DOHH2 (cell line): ENCODE results near the gene HOXC5.

Experiments
- H3F3A ChIP-seq: fragments of 200-600 bp; sonication (generic), shearing (Covaris generic); 2 replicates; pipeline ENCODE4 v1.6.0; 2016; ENCODE audit warnings: antibody characterized with exemption, mild to moderate bottlenecking; ENCODE audit not compliant: control insufficient read depth, insufficient read depth
- H3K27ac ChIP-seq: fragments of 200-600 bp; sonication (generic); 2 replicates; pipeline ENCODE4 v1.5.1; 2014; ENCODE audit warnings: low read depth, mild to moderate bottlenecking, low read length, moderate library complexity
- H3K27me3 ChIP-seq: fragments of 200-600 bp; sonication (generic); 2 replicates; pipeline ENCODE4 v1.6.1; 2014; ENCODE audit warnings: mild to moderate bottlenecking, low read length, mixed read lengths; ENCODE audit not compliant: control insufficient read depth
- H3K36me3 ChIP-seq: fragments of 200-600 bp; sonication (generic); 2 replicates; pipeline ENCODE4 v1.6.1; 2014; ENCODE audit warnings: mild to moderate bottlenecking, low read length, moderate library complexity, mixed read lengths; ENCODE audit not compliant: control insufficient read depth
- H3K4me1 ChIP-seq: fragments of 200-600 bp; sonication (generic); 2 replicates; pipeline ENCODE4 v1.6.1; 2014; ENCODE audit warnings: mild to moderate bottlenecking, low read length, mixed read lengths; ENCODE audit not compliant: control insufficient read depth
- H3K4me2 ChIP-seq: fragments of 200-600 bp; sonication (generic); 2 replicates; pipeline ENCODE4 v1.6.0; 2014; ENCODE audit warnings: mild to moderate bottlenecking, low read length, moderate library complexity
- H3K4me3 ChIP-seq: fragments of 200-600 bp; sonication (generic); 2 replicates; pipeline ENCODE4 v1.5.1; 2014; ENCODE audit warnings: mild to moderate bottlenecking, low read length, mixed read lengths
- H3K79me2 ChIP-seq: fragments of 200-600 bp; sonication (generic); 2 replicates; pipeline ENCODE4 v1.6.1; 2014; ENCODE audit warnings: mild to moderate bottlenecking, low read length, mixed read lengths; ENCODE audit not compliant: control insufficient read depth
- H3K9me2 ChIP-seq: fragments of 200-600 bp; sonication (generic); replicated peaks from 2 replicates; pipeline ENCODE4 v1.6.1; 2014; ENCODE audit warnings: mild to moderate bottlenecking, low read length, mixed read lengths; ENCODE audit not compliant: control insufficient read depth
- H3K9me3 ChIP-seq: fragments of 200-600 bp; sonication (generic); 2 replicates; pipeline ENCODE4 v1.6.1; 2014; ENCODE audit warnings: antibody characterized with exemption, low read length, mixed read lengths; ENCODE audit not compliant: control insufficient read depth, insufficient read depth
- H4K20me1 ChIP-seq: fragments of 200-600 bp; sonication (generic); 2 replicates; pipeline ENCODE4 v1.6.0; 2014; ENCODE audit warnings: low read depth, mild to moderate bottlenecking, antibody characterized with exemption, low read length, moderate library complexity; ENCODE audit not compliant: control insufficient read depth, insufficient read depth
- CTCF ChIP-seq: fragments of 200-600 bp; sonication (generic); IDR thresholded peaks from one replicate; pipeline ENCODE4 v1.5.1; 2014; ENCODE audit warnings: antibody characterized with exemption, mild to moderate bottlenecking, low read depth, low read length; ENCODE audit not compliant: poor library complexity, severe bottlenecking
- EZH2phosphoT487 ChIP-seq: fragments of 200-600 bp; sonication (generic); IDR thresholded peaks from 2 replicates; pipeline ENCODE4 v1.6.1; 2017; ENCODE audit warnings: borderline replicate concordance, mild to moderate bottlenecking, antibody characterized with exemption, low read length, moderate library complexity, mixed read lengths

Gene HOXC5

DNA sequence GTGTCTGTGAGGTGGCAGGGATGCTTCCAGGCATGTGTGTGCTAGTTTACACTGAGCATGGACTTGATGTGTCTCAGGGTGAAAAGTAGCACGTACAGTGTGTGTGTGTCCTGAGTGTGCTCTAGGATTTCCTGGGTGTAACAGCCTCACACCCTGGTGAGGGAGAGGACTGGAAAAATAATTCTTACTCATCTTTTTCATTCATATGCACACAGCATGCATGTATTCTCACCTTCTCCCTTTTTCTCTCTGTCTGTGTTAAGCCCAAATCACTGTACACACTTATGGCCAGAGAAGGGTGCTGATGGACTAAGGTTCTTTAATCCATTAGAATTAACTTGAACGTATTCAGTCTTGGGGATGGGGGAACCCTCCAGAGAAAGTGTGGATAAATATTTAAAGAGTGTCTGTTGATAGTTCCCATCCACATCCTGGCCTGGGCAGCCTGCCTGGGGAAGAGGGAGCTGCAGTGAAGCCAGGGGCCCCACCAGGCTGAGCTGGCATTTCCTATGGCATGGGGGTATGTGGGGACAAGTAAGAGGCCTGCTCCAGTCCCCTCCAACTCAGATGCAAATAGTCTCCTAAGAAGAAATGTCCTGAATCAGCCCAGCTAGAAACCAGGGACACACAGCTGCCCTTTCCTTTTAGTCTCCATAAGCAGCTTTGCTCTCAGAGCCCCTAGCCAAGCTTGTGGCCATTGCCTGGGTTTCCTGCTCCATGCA lies 25.2 kb upstream of the HOXC5 start:
- no peak overlapping the region for H3K27ac ChIP-seq
- TF ChIP-seq EZH2phosphoT487: no peak
- no peak for TF ChIP-seq CTCF
- no peak overlapping the region for H3K4me3 ChIP-seq
- peaks cover 88% of the 10 kb centered on the region for H3K27me3 ChIP-seq
- no peaks in the 10 kb centered on the region for H3K9me3 ChIP-seq
- H3K4me1 ChIP-seq: peaks cover 27% of the 10 kb centered on the region
- H3K79me2 ChIP-seq: no peaks in the 10 kb centered on the region
- H3K4me2 ChIP-seq: no peak overlapping the region
- H3F3A ChIP-seq: no peaks in the 10 kb centered on the region; the same call in 1 of the 2 replicates
- H4K20me1 ChIP-seq: no peaks in the 10 kb centered on the region
- no peaks in the 10 kb centered on the region for H3K9me2 ChIP-seq
- H3K36me3 ChIP-seq: no peaks in the 10 kb centered on the region

GRCh38 chr12:54008260-54008552 lies 24.6 kb upstream of the HOXC5 start:
- H3K79me2 ChIP-seq: no peaks in the 10 kb centered on the region
- H3K36me3 ChIP-seq: no peaks in the 10 kb centered on the region
- no peak overlapping the region for H3K4me3 ChIP-seq
- no peak overlapping the region for H3K4me2 ChIP-seq
- no peaks in the 10 kb centered on the region for H3K9me2 ChIP-seq
- H3K9me3 ChIP-seq: no peaks in the 10 kb centered on the region
- no peaks in the 10 kb centered on the region; the same call in 1 of the 2 replicates for H3F3A ChIP-seq
- H3K4me1 ChIP-seq: peaks cover 27% of the 10 kb centered on the region
- H4K20me1 ChIP-seq: no peaks in the 10 kb centered on the region
- peaks cover 88% of the 10 kb centered on the region for H3K27me3 ChIP-seq
- H3K27ac ChIP-seq: no peak overlapping the region
- TF ChIP-seq CTCF: no peak
- TF ChIP-seq EZH2phosphoT487: no peak

GRCh38 chr12:54009171-54010052 lies 23.4 kb upstream of the HOXC5 start:
- H3K79me2 ChIP-seq: no peaks in the 10 kb centered on the region
- H3K9me2 ChIP-seq: no peaks in the 10 kb centered on the region
- H4K20me1 ChIP-seq: no peaks in the 10 kb centered on the region
- no peak overlapping the region for H3K27ac ChIP-seq
- no peaks in the 10 kb centered on the region for H3K36me3 ChIP-seq
- no peaks in the 10 kb centered on the region; the same call in 1 of the 2 replicates for H3F3A ChIP-seq
- H3K9me3 ChIP-seq: no peaks in the 10 kb centered on the region
- peaks cover 27% of the 10 kb centered on the region for H3K4me1 ChIP-seq
- no peak overlapping the region for H3K4me3 ChIP-seq
- TF ChIP-seq EZH2phosphoT487 (peak; percentile 91), CTCF (no peak)
- peaks cover 91% of the 10 kb centered on the region for H3K27me3 ChIP-seq
- no peak overlapping the region for H3K4me2 ChIP-seq
